NCI-H1105 (cell line): Measurements from ENCODE around the gene FLRT2.

Source experiments
- DNase-seq: peaks from one replicate; lab custom pipeline; 2025; lab: John Stamatoyannopoulos, UW

FLRT2 gene

GRCh38 chr14:85663256-85663655 is 133.3 kb downstream of the FLRT2 start:
- DNase-seq = no peak

- DNase-seq = no peak
Observed at GRCh38 chr14:85663667-85664066, 133.7 kb downstream of the FLRT2 start.

- DNase-seq = no peak
Observed at GRCh38 chr14:85675957-85676356, 146.0 kb downstream of the FLRT2 start.

GRCh38 chr14:85686908-85687307 is 157.0 kb downstream of the FLRT2 start:
- DNase-seq = no peak

GRCh38 chr14:85687456-85687855 is 157.5 kb downstream of the FLRT2 start:
- no peak for DNase-seq

- DNase-seq = no peak
Observed at GRCh38 chr14:85688006-85688405, 158.1 kb downstream of the FLRT2 start.

- no peak for DNase-seq
Observed at GRCh38 chr14:85695300-85695699, 165.4 kb downstream of the FLRT2 start.

- no peak for DNase-seq
Observed at GRCh38 chr14:85701116-85701515, 171.2 kb downstream of the FLRT2 start.

- DNase-seq = no peak
Observed at GRCh38 chr14:85701763-85702162, 171.8 kb downstream of the FLRT2 start.

GRCh38 chr14:85702191-85702590 is 172.2 kb downstream of the FLRT2 start:
- no peak for DNase-seq

- no peak for DNase-seq
Observed at GRCh38 chr14:85702997-85703396, 173.1 kb downstream of the FLRT2 start.
